GM20431 (cell line): ENCODE measurements around the gene RGPD6.
"Not testable (repeated sequence)": the region's sequence is repeated elsewhere in the genome, so short reads cannot be mapped to it uniquely, and the experiment has no call there.

ENCODE experiments used
- in situ Hi-C: fragments of 300-500 bp; cut with MseI, MboI; formaldehyde crosslinking; loops from one replicate; pipeline ENCODE4 v1.15.0; 2020; ENCODE audit warnings: low sequenced_read_pairs; ENCODE audit not compliant: unreplicated experiment

Gene RGPD6

DNA sequence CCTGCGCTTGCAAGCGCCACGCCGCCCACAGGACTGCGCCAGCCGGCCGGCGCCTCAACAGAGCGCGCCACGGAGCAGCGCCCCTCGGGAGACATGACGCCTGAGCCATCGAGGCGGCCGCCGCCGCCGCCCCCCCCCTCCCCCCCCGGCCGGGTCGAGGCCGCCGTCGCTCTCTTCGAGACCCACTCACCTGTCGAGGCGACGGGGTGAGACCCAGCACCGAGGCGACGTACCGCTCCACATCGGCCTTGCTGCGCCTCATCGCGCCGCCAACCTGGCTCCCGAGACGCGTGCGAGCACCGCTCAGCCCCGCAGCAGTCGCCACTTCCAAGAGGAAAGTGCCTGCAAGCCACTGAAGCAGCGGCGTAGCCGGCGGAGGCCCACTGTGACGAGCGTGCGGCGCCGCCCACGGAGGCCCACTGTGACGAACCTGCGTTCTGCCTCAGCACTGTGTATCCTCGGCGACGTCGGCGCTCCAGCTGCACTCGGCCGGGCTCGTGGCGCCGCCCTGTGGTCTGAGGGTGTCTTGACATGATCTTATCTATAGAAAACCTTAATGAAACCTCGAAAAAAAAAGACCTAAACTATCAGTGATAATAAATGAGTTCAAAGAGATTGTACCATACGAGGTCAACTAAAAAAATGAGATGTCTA lies at the start of gene RGPD6:
Gene RGPD6, minus strand, starts transcription at position 460 of the 654 bp plus-strand sequence. Its CDS starts 198 bp downstream, at position 262.
- in situ Hi-C loops = not testable (repeated sequence)

DNA sequence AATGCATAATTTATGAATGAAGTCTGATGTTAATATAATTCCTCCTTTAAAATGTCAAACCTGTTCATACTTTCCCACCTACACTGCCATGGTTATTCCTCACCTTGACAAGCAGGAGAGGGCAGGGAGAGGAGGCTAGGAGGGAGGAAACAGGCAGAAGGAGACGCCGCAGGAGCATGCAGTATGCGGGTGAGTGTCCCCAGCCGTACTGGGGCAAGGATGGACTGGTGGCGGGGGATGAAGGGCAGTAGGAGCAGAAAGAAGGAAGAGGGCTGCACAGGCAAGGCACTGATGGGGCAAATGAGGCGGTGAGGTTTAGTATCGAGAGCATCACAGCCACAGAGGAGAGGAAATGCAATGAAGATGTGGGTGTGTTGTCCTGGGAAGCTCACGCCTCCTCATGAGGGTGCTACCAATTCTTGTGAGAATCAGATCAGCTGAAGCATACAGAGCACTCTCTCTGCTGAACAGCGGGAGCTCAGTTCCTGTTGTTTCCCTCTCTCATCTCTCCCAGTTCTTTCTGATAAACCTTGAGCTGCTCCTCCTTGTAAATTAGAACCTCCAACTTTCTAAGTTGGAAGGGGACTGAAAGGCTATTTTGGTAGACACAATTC lies 42.4 kb upstream of the RGPD6 start:
- in situ Hi-C loops = not testable (repeated sequence)

DNA sequence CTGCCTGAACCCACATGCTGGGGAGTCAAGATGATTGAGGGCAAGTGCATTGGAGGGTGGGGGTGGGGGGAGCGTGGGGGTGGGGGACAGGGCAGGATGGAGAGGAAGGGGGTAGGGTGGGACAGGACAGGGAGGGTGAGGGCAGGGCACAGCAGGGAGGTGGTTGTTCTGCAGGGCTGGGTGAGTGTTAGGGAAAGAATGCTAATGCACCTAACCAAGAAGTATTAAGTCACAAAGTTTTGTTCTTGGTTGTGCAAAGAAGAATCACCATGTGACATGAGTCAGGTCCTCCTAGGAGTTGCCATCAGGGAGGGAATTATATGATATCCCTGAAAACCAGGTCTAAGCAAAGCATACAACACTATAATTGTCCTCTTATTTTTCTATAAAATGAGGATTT lies 36.9 kb upstream of the RGPD6 start:
- in situ Hi-C loops = not testable (repeated sequence)

DNA sequence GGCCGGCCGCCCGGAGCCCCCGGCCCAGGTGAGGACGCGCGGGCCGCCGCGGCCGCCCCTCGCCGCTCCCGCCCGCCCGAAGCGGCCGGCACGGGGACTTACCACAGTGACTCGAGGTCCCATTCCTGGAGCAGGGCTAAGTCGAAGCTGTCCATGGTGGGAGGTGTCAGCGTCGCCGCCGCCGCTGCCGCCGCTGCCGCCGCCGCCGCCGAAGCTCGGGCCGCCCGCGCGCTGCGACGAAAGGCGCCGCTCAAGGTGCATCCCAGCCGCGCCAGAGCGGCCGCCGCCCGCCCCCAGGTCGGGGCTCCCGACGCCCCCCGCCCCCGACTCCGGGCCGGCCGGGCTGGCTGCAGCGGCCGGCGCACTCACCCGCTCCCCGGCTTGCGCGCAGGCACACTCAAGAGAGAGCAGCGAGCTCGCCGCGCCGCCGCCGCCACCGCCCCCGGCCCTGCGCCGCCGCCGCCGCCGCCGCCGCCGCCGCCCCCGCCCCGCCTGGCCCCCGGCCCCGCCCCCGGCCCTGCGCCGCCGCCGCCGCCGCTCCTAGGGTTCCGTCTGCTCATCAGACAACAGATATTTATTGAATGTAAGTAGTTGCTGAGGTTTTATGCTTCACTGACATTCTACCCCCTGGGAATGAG lies 33.7 kb upstream of the RGPD6 start:
- in situ Hi-C loops = not testable (repeated sequence)

DNA sequence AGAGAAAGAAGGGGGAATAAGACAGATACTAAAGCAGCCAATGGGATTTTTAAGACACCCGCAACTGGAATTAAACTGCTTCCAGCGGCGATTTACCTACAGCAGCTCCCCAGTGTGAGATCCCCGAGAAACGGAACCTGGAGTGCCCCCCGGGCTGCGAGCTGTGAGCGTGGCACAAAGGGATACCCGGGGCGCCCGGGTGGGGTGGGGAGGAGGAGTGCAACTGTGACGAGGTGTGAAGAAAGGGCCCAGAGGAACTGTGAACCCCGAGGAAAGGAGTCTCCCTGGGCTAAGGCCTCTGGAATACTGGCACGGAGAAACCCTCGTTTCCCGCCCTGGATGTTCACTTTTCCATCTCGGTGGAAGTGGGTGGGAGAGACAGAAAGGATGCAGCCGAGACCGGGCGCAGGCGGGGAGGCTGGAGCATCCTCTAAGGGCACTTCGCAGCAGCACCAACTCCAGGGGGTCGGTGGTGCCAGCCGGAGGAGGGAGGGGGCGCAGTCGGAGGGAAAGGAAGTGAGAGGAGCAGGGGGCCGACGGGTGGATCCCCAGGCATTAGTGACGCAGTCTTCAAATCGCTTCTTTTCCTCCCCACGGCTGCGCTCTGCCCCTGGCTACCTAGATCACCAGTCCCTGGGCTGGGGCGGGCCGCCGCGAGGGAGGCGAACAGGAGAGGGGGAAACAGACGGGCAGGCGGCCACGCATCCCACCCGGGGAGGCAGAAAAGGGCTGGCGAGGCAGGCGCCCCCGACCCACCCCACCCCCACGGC lies 33.0 kb upstream of the RGPD6 start:
- in situ Hi-C loops = not testable (repeated sequence)

DNA sequence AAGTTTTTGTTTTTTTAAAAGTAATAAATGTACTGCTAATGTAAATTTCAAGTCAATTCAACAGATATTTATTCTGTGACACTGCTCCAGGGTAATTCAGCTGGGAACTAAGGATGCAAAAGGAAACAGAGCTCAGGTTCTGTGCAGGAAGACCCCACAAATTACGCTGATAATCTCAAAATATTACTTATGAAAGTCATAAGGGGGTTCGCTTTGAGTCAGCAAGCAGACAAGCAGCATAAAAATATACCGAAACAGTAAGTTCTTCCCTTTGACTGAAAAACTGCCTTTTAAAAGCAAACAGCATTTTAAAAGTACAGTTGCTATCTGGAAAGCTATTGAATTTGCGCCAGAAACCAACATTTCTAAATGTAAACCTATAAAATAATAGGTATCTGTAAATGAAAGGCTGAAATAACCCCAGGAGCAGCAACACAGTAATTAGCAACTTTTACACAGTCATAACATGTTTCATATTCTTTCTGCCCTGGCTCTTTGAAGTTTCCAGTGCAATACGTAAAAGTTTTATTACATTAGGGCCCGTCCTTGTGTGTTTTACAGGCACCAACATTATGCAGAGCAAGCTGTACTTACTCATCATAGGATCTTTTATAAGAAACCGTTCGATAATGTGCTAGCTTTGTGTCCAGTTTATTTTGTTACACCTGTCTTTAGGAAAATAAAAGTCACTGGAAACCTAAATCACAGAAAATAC lies 31.9 kb upstream of the RGPD6 start:
- in situ Hi-C loops = not testable (repeated sequence)

DNA sequence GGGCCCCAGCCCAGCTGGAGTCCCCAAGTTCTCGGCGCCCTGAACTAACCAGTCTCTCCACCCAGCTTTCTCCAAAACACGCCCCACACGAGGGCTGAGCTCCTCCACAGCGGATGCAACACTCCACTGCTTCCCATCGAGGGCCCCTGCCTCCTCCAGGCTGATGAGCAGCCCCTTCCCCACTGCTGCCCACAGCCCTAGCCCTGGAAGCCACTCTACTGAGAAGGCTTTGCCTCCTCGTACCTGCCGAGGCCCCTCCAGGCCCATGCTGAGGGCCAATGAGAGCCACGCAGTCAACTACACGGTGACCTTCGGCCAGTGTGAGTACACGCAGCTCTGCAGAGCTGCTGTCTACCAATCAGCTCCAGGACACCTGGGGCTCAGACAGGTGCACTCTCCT lies 28.0 kb upstream of the RGPD6 start:
- in situ Hi-C loops = not testable (repeated sequence)

DNA sequence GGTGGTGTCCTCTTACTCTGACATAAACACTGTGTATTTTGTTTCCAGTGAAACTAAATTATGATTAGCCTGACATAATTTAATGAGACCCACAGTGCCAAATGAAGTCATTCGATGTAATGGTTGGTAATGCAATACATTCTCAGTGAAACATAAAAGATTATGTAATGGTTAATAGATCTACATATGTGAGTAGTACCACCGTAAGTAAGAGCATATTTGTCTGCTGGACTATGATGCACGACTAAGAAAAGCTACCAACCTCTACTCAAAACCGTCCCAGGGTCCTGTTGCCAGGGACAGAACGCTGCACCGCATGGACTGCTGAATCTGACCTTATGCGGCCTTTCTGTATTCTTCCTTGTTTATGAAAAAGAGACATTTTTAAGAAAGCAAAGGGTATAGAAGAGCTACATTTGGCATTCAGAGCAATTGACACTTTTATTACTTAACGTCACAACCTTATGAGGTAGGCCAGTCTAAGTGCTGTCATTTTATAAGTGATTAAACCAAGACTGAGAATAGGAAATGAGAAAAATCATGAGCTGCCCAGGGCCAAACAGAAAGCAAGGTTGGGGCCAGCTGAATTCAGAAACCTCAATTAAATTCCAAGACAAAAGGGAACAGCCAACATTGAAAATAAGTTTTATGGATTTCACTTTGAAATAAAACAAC lies 27.0 kb upstream of the RGPD6 start:
- in situ Hi-C loops = not testable (repeated sequence)

DNA sequence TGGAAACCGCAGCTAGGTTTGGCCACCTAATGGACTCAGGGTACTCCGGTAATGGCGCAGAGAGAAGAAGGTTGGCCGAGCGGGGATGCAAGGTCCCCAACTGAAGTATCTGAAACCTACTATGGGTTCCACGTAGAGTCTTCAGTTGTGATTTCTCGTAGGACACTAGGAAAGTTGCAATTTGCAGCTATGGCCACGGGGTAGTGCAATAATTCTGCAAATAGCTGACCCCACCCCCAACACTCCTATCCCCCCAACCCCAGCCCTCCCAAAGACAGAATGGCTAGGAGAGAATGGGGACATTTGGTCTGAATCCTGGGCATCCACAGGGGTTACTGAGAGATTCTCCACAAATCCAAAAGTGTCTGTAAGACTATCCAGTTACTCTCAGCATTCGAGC lies 25.1 kb upstream of the RGPD6 start:
- in situ Hi-C loops = not testable (repeated sequence)

DNA sequence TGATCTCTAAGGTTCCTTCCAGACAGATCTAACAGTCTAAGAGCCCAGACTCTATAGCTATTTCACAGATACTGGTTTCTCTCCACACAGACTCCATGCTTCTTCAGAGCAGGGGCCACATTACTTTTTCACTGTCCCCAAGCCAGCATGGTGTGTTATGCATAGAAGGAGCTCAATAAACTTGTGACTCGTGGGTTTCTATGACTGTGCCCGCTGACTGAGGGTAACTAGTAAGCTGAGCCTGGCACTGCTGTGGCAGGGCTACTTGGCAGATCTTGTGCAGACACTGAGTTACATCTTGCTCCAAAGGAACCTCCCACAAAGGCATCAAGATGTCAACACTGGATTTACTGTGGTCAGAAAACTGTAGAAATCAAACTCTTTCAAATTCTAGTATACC lies 15.0 kb upstream of the RGPD6 start:
- in situ Hi-C loops = not testable (repeated sequence)

DNA sequence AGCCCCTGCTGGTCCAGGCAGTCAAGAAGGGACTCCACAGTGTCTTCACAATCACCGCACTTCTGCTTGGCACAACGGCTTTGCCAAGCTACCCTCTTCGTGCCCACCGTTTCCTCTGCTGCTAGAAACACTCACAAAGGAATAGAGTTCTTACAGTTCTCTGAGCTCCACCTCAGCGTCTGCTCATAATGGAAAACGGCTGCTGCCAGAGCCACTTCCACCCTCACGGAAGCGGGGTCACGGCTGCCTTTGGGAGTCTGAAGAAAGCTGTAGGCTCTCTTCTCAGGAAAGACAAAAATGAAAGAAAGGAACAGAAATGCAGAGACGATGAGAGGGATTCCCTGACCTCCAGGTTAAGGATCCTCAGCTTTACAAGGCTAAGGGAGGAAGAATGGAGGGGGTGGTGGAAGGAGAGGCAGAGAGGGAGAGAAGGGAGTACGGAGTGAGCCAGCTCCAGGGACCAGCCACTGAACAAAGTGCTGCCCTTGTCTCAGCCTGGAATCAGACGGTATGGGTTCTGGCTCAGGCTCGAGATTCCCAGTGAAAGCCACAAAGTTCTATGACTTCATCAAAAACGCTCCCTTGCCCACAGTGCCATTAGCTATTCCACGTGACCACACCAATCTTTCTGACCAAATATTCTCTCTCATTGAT lies 12.8 kb upstream of the RGPD6 start:
- in situ Hi-C loops = not testable (repeated sequence)

DNA sequence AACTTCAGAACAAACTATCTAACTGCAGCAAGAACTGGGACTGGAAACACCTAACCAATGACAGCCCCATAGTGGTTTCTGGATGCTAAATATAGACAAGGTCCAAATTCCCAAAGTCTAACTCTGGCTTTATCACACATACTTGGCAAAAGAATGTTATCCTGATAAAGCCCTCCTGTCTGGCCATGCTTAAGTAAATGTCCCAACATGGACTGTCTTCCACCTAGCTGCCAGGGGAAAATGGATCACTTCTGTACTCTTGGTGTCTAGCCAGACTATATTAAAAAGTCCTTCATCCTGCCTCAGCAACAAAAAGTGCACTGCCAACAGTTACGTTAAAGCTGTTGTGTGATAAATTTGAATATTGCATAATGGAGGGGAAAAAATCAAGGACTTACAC lies 11.5 kb upstream of the RGPD6 start:
- in situ Hi-C loops = not testable (repeated sequence)

DNA sequence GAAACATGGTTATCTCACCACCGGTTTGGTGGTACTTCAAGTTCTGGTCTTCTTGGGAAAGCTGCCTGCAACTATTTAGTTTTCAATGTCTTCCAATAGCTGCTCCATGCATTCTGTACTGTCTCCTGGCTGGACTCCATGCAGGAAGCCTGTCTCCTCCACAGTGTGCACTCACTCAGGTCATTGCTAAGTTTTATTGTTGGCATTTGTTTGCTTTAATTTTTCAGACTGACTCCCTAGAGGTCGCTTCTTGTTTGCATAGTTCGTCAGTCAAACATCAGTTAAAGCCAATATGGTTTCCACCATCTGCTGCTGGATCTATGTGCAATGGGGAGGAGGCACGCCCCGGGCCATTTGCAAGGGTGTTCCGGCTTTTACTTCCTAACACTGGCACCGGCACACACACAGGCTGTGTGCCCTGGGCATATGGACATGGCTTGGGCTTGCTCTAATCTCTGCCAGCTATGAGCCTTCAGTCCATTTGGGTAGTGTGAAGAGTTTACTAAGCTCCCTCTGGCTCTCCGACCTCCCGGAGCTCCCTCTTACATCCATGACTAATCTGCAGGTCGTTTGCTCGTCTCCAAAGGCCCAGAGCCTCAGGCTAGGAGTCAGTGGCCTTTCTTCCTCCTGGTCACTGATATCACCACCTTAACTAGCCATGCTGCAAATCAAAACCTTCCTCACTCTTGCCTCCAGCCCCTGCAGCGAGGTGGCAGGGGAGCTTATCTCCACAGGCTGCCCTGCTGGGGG lies 2.4 kb upstream of the RGPD6 start:
- in situ Hi-C loops = not testable (repeated sequence)

DNA sequence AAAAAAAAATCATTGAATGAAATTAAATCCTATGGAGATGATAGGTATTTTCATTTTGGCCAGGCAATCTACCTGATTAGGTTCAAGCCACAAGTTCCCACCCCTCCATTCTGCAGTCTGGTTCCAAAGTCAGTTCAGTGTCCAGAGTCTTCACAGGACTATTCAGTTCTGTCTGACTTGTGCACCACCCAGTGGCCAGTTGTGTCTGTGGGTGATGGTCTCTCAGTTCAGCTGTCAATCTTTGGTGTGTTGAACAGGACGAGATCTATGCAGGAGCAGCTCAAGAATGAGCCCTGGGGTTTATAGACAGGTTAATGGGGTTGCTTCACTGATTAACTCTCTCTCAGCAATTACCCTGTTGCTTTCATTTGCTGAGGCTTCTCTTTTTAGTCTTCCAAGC lies 1.4 kb upstream of the RGPD6 start:
- in situ Hi-C loops = not testable (repeated sequence)

DNA sequence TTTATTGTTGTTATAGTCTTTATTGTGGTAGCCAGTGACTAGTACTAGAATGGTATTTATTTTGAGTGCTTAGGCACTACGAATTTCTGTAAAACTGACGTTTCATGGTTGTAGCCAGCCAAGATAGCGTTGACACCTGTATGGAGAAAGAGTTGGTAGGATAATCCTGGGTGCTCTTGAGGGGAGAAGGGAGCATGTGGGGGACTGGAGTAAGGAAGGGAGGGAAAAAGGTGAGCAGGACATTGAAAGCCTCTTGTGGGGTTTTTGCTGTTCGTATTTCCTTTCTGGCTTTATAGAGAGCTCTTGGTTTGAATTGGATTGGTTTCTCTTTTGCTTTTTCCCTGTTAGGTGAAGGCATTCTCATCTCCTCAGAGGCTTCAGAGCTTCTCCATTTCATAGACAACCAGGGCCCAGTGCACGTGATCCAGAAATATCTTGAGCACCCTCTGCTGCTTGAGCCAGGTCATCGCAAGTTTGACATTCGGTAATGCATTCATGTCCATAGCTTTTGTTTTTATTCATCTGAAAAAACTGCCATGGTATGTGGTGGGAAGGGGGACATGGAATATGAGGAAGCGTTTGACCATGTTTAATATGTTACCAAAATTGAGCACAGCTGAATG lies 77.2 kb downstream of the RGPD6 start:
- in situ Hi-C loops = not testable (repeated sequence)

DNA sequence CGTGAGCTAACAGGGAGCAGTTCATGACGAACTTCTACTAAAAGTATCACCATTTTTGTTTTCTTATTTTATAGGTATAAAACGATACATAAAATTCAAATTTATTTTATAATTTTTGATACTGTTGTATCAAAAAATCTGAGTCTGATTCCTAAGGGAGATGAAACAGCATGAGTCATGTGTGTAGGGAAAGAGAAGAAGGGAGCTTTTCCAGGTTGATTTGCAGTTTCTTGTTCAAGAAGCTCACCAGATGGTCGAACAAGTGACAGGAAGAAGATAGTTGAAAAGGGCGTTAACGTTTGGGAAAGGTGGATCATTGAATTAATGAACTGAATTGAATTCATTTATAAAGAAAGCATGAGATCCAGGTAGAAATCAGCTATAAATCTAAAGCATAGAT lies 81.0 kb downstream of the RGPD6 start:
- in situ Hi-C loops = not testable (repeated sequence)

DNA sequence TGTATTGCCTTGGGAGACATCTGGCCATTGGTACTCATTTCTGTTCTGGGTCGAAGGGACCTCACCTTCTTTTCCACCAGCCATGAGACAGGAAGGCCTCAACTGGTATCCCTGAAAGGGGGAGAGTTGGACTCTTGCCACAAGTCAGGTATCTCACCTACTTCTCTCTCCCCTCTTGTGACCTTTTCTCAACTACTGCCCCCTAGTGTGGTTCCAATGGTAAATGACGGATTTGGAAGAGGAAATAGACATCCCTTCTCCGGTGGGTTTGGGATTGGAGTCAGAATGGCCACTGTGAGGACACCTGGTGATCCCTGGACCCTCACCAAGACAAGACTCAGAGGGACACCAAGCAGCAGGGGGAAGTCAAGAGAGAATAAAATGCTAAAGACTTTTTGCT lies 82.5 kb downstream of the RGPD6 start:
- in situ Hi-C loops = not testable (repeated sequence)

DNA sequence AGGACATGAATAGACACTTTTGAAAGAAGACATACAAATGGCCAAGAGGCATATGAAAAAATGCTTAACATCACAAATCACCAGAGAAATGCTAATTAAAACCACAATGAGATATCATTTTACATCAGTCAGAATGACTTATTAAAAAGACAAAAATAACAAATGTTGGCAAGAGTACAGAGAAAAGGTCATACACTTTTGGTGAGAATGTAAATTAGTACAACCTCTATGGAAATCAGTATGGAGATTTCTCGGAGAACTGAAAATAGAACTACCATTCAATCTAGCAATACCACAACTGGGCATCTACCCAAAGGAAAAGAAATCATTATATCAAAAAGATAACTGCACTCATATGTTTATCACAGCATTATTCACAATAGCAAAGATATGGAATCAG lies 88.0 kb downstream of the RGPD6 start:
- in situ Hi-C loops = not testable (repeated sequence)
